Epithelial cell of esophagus (primary cell): ENCODE data around the gene TNFRSF13B.

Experiments
- DNase-seq: peaks from one replicate; pipeline ENCODE4 v3.0.0; 2010; ENCODE audit warnings: low read depth
- H3K4me3 ChIP-seq: 2 replicates; pipeline ENCODE4 v1.5.1; 2011; ENCODE audit warnings: mild to moderate bottlenecking, low read length, control low read depth
- CTCF ChIP-seq: IDR thresholded peaks from 2 replicates; pipeline ENCODE4 v1.5.1; 2011; ENCODE audit warnings: low read depth, mild to moderate bottlenecking, low read length, control low read depth, inconsistent platforms; ENCODE audit not compliant: insufficient read depth; ENCODE audit errors: missing control alignments

Gene TNFRSF13B

GRCh38 chr17:16971458-16972338 is at the start of gene TNFRSF13B:
Gene TNFRSF13B (minus strand): TSS chr17:16972118. CDS start chr17:16972075, 43 bp downstream.
- no peak for TF ChIP-seq CTCF
- no peak for DNase-seq
- no peak within 1 kb of the TSS for H3K4me3 ChIP-seq

GRCh38 chr17:17021194-17021863 is 49.4 kb upstream of the TNFRSF13B start:
- no peak overlapping the region for H3K4me3 ChIP-seq
- TF ChIP-seq CTCF = no peak
- no peak for DNase-seq

GRCh38 chr17:17020821-17021193 is 48.9 kb upstream of the TNFRSF13B start:
- TF ChIP-seq CTCF = no peak
- no peak for DNase-seq
- H3K4me3 ChIP-seq = no peak overlapping the region

- DNase-seq = peak; percentile 76
- TF ChIP-seq CTCF = no peak
- no peak overlapping the region for H3K4me3 ChIP-seq
Observed at GRCh38 chr17:17019891-17020456, 48.1 kb upstream of the TNFRSF13B start.

GRCh38 chr17:17019430-17019762 is 47.5 kb upstream of the TNFRSF13B start:
- H3K4me3 ChIP-seq = no peak overlapping the region
- DNase-seq = no peak
- TF ChIP-seq CTCF = no peak

- H3K4me3 ChIP-seq = no peak overlapping the region
- peak; percentile 67 for DNase-seq
- no peak for TF ChIP-seq CTCF
Observed at GRCh38 chr17:17018612-17019429, 46.9 kb upstream of the TNFRSF13B start.
